ENCODE data around the gene DLGAP3.
"Not testable (repeated sequence)": the region's sequence is repeated elsewhere in the genome, so short reads cannot be mapped to it uniquely, and the experiment has no call there.

The DLGAP3 gene, protein sequence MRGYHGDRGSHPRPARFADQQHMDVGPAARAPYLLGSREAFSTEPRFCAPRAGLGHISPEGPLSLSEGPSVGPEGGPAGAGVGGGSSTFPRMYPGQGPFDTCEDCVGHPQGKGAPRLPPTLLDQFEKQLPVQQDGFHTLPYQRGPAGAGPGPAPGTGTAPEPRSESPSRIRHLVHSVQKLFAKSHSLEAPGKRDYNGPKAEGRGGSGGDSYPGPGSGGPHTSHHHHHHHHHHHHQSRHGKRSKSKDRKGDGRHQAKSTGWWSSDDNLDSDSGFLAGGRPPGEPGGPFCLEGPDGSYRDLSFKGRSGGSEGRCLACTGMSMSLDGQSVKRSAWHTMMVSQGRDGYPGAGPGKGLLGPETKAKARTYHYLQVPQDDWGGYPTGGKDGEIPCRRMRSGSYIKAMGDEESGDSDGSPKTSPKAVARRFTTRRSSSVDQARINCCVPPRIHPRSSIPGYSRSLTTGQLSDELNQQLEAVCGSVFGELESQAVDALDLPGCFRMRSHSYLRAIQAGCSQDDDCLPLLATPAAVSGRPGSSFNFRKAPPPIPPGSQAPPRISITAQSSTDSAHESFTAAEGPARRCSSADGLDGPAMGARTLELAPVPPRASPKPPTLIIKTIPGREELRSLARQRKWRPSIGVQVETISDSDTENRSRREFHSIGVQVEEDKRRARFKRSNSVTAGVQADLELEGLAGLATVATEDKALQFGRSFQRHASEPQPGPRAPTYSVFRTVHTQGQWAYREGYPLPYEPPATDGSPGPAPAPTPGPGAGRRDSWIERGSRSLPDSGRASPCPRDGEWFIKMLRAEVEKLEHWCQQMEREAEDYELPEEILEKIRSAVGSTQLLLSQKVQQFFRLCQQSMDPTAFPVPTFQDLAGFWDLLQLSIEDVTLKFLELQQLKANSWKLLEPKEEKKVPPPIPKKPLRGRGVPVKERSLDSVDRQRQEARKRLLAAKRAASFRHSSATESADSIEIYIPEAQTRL

DNA sequence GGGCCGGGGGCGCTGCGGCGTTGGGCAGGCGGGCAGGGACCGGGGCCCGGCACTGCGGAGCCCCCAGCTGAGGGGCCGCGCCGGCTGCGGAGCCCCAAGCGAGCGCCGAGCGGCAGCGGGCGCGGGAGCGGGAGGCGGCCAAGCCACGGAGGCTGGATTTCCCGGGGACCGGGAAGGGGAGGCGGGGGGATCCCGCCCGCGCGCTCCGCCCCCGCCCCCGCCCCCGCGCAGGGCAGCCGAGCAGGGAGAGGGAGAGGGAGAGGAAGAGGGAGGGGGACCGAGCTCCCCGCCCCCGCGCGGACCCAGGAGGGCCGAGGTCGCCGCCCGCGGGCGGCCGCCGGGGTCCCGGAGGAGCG is at the start of gene DLGAP3:
Gene DLGAP3, minus strand, starts transcription at position 154 of the 356 bp plus-strand sequence. CDS start 24,267 bp downstream, outside the sequence.
- no peak for ATAC-seq
- peak within 1 kb of the TSS; percentile 75 for H3K4me3 Mint-ChIP-seq
- peak within 1 kb of the TSS; percentile 10 for H3K27ac Mint-ChIP-seq
- no peak for DNase-seq
- peaks cover 49% of the 10 kb centered on the region for H3K27me3 Mint-ChIP-seq
- peaks cover 6% of the 10 kb centered on the region for H3K4me1 Mint-ChIP-seq
- no peaks in the 10 kb centered on the region for H3K36me3 Mint-ChIP-seq (ENCODE audit: low read depth)
- no peaks in the 10 kb centered on the region for H3K9me3 Mint-ChIP-seq

DNA sequence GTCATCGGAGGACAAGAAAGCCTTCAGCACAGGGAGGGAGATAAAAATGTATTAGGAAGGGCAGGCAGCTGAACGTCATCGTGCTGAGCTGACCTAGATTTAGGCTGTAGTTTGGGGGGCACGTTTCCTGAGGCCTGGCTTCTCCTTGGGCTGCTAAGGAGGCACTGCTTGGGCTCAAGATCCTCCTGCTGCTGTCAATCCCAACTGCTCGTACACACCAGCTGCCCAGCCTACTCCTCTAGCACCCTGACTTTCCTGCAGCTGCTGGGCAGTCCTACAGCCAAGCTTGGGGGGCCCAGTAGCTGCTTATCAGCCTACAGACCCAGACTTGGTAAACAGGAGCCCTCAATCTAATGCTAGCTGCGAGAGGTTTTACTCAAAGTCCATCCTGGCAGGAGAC is 49.5 kb upstream of the DLGAP3 start:
- ATAC-seq = no peak
- H3K27ac Mint-ChIP-seq = no peak overlapping the region
- H3K4me3 Mint-ChIP-seq = no peak overlapping the region
- no peak for DNase-seq
- H3K36me3 Mint-ChIP-seq (ENCODE audit: low read depth) = peaks cover 14% of the 10 kb centered on the region
- H3K9me3 Mint-ChIP-seq = peaks cover 4% of the 10 kb centered on the region
- peaks cover 27% of the 10 kb centered on the region for H3K4me1 Mint-ChIP-seq
- H3K27me3 Mint-ChIP-seq = no peaks in the 10 kb centered on the region

DNA sequence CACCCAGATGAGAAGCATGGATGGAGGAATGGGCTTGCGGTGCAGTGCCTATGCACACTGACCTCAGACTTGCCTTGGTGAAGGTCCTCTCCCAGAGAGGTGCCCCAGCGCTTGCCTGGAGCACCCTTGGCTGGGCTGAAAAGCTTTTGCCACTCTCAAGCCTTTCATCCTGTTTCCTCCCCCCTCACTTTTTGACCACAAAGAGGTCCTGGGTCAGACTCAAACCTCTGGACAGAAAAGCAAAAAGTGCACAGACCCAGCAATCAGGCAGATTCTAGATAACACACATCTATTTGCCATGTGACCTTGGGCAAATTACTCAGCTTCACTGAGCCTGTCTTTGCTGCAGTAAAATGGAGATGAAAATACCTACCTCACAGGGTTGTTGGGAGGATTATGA is 48.4 kb upstream of the DLGAP3 start:
- Mint-ChIP-seq H3K36me3 (ENCODE audit: low read depth) (peaks cover 14% of the 10 kb centered on the region), H3K4me1 (peaks cover 18% of the 10 kb centered on the region), H3K9me3 (peaks cover 4% of the 10 kb centered on the region), H3K4me3 (no peak overlapping the region), H3K27me3 (no peaks in the 10 kb centered on the region), H3K27ac (no peak overlapping the region)
- DNase-seq = no peak
- ATAC-seq = no peak

DNA sequence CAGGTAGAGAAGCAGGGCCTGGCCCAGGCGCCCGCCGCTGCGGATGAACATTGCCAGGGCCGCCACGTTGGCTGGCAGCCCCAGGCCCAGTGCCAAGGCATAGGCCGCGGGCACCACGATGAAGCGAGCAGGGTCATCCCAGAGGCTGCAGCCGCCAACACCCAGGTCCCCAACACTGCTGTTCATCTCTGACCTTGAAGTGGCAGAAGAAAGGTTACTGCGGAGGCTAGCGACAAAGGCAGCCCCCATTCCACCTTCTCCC is 47.7 kb upstream of the DLGAP3 start:
- ATAC-seq (no peak), DNase-seq (no peak)
- no peaks in the 10 kb centered on the region for H3K27me3 Mint-ChIP-seq
- H3K4me1 Mint-ChIP-seq = peaks cover 16% of the 10 kb centered on the region
- no peak overlapping the region for H3K27ac Mint-ChIP-seq
- H3K9me3 Mint-ChIP-seq = peaks cover 4% of the 10 kb centered on the region
- peaks cover 14% of the 10 kb centered on the region for H3K36me3 Mint-ChIP-seq (ENCODE audit: low read depth)
- no peak overlapping the region for H3K4me3 Mint-ChIP-seq

DNA sequence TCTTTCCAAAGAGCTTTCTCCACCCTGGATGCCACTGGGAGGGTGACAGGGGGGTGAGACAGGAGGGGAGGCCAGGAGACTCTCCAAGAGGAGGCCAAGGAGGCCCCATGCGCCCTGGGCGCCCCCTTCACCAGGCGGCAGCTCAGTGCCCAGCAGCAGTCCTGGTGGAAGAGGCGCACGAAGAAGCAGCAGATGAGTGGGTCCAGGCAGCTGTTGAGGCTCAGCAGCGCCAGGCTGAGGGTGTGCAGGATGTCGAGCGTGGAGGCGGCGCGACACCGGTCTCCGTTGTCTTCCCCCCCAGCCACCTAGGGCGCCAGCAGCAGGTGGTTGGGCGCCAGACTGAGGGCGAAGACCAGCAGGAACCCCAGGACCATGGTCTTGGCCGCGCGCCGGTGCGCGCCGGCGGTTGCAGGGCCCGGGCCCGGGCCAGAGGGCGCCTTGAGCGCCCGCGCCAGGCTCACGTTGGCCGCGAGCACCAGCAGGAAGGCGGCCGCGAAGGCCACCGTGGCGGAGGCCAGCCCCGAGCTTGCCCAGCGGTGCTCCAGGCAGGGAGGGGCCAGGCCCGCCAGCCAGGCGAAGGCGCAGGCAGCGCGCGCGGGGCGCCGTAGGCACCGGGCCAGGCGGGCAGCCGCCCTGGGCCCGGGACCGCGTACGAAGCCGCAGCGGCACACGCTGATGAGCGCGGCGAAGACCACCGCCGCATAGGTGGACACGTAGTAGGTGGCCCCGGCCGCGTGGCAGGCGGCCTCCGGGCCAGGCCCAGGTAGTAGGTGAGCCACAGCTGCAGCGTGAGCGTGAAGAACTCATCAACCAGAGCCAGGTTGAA is 47.1 kb upstream of the DLGAP3 start:
- DNase-seq (no peak), ATAC-seq (no peak)
- Mint-ChIP-seq H3K4me1 (peaks cover 16% of the 10 kb centered on the region), H3K27me3 (no peaks in the 10 kb centered on the region), H3K36me3 (ENCODE audit: low read depth) (peaks cover 11% of the 10 kb centered on the region), H3K27ac (no peak overlapping the region), H3K4me3 (no peak overlapping the region), H3K9me3 (peaks cover 4% of the 10 kb centered on the region)

DNA sequence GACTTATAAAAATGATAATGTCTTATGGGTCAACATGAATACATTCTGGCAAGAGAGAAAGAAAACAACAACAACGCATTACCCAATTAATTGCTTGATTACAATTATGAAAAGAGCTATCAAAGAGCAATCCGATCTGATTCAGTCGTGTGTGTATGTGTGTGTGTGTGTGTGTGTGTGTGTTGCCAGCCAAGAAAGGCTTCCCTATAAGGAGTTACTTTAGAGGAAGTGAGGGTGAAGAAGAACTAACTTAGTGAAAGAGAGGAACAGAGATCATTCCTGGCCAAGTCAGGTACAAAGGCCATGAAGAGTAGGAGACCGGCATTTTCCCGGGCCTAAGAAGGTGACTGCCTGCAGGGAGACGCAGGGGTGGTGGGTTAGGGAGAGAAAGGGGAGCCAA is 46.3 kb upstream of the DLGAP3 start:
- Mint-ChIP-seq H3K4me1 (peaks cover 11% of the 10 kb centered on the region), H3K27me3 (no peaks in the 10 kb centered on the region), H3K27ac (no peak overlapping the region), H3K9me3 (peaks cover 4% of the 10 kb centered on the region), H3K36me3 (ENCODE audit: low read depth) (peaks cover 7% of the 10 kb centered on the region), H3K4me3 (no peak overlapping the region)
- DNase-seq = no peak
- ATAC-seq = no peak

DNA sequence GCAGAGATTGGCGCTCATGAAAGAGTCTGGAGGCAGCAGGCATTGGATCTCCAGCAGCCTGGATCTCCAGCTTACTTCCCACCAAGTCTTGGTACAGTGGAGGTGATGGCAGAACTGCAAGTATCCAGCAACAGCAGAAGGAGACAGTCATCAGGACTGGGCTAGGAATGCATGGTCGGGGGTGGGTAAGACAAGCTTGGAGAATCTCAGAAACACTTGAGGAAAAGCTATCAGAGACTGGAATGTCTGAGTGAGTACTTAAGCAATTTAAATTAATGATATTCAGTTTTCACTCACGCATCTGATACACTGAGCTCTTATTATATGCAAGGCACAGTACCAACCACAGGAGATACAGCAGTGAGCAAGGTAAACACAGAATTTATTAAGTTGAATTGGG is 45.9 kb upstream of the DLGAP3 start:
- peaks cover 6% of the 10 kb centered on the region for H3K36me3 Mint-ChIP-seq (ENCODE audit: low read depth)
- no peak overlapping the region for H3K27ac Mint-ChIP-seq
- DNase-seq (no peak), ATAC-seq (no peak)
- no peaks in the 10 kb centered on the region for H3K27me3 Mint-ChIP-seq
- no peak overlapping the region for H3K4me3 Mint-ChIP-seq
- peaks cover 4% of the 10 kb centered on the region for H3K9me3 Mint-ChIP-seq
- H3K4me1 Mint-ChIP-seq = peaks cover 8% of the 10 kb centered on the region

DNA sequence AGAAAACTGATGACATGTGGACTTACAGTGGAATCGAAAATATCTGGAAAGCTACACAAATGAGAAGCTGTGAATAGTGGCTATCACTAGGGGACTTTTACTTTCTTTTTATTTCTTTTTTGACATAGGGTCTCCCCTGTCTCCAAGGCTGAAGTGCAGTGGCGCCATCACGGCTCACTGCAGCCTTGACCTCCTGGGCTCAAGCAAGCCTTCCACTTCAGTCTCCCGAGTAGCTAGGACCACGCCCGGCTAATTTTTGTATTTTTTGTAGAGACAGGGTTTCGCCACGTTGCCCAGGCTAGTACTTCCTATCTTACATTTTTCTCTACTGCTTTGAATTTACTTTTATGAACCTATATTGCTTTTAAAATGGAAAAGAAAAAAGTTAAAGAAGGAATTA is 45.2 kb upstream of the DLGAP3 start:
- Mint-ChIP-seq H3K4me3 (no peak overlapping the region), H3K27ac (no peak overlapping the region), H3K27me3 (no peaks in the 10 kb centered on the region), H3K36me3 (ENCODE audit: low read depth) (peaks cover 4% of the 10 kb centered on the region), H3K4me1 (peaks cover 6% of the 10 kb centered on the region), H3K9me3 (peaks cover 4% of the 10 kb centered on the region)
- ATAC-seq = no peak
- no peak for DNase-seq

DNA sequence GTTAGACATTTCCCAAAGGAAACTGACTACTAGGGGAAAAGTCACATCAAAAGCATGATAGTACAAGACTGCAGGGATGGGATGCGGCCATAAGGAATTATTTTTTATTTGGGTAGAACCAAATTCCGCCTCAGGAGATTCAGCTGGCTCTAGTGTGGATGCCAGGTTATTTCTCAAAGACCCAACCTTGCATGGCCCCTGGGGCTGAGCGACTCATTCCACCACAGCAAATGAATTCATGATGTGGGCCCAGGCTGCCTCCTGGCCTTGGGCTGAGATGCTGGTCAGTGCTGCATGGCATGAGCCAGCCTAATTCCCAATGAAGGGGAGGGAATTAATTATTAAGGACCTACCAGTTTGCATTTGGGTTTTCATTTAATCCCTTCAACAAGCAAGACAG is 43.9 kb upstream of the DLGAP3 start:
- H3K27me3 Mint-ChIP-seq = no peaks in the 10 kb centered on the region
- DNase-seq = no peak
- peaks cover 4% of the 10 kb centered on the region for H3K36me3 Mint-ChIP-seq (ENCODE audit: low read depth)
- peaks cover 4% of the 10 kb centered on the region for H3K9me3 Mint-ChIP-seq
- H3K4me3 Mint-ChIP-seq = no peak overlapping the region
- no peak for ATAC-seq
- peaks cover 5% of the 10 kb centered on the region for H3K4me1 Mint-ChIP-seq
- no peak overlapping the region for H3K27ac Mint-ChIP-seq

DNA sequence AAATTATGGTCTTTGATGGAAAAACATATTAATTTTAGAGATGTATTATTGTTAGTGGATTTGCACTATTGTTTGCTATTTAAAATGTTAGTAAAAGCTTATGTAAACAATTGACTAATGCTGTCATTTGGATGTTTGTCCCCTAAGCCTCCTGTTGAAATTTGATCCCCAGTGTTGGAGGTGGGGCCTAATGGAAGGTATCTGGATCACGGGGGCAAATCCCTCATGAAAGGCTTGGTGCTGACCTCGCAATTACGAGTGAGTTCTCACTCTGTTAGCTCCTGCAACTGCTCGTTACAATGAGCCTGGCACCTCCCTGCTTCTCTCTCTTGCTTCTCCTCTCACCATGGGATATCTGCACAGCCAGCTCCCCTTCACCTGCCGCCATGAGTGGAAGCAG is 41.4 kb upstream of the DLGAP3 start:
- peaks cover 2% of the 10 kb centered on the region for H3K9me3 Mint-ChIP-seq
- DNase-seq = no peak
- H3K4me3 Mint-ChIP-seq = no peak overlapping the region
- H3K27ac Mint-ChIP-seq = no peak overlapping the region
- H3K27me3 Mint-ChIP-seq = no peaks in the 10 kb centered on the region
- no peaks in the 10 kb centered on the region for H3K4me1 Mint-ChIP-seq
- peaks cover 1% of the 10 kb centered on the region for H3K36me3 Mint-ChIP-seq (ENCODE audit: low read depth)
- ATAC-seq = no peak

DNA sequence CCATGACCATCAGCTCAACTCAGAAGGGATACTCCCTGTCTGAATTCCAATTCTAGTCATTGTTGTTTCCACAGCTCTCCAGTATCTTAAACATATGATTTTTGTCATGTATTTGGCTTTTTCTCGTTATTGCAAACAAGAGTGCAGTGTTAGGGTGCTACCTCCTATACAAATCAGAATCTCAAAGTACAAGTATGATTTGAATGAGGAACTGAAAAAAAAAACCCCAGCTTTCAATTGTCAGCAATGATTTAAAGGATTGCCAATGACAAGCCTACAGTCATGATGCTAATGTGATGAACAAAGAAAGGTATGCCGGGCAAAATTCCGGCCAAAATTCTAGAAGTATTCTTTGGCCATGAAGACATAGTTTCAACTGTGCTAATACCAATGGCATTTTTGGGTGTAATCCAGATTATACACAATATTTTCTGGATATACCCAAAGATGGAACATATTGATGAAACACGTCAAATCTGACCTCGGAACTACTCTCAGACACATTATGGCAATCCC is 40.8 kb upstream of the DLGAP3 start:
- Mint-ChIP-seq H3K4me3 (no peak overlapping the region), H3K27ac (no peak overlapping the region), H3K9me3 (no peaks in the 10 kb centered on the region), H3K4me1 (no peaks in the 10 kb centered on the region), H3K27me3 (no peaks in the 10 kb centered on the region), H3K36me3 (ENCODE audit: low read depth) (no peaks in the 10 kb centered on the region)
- ATAC-seq = no peak
- DNase-seq = no peak

DNA sequence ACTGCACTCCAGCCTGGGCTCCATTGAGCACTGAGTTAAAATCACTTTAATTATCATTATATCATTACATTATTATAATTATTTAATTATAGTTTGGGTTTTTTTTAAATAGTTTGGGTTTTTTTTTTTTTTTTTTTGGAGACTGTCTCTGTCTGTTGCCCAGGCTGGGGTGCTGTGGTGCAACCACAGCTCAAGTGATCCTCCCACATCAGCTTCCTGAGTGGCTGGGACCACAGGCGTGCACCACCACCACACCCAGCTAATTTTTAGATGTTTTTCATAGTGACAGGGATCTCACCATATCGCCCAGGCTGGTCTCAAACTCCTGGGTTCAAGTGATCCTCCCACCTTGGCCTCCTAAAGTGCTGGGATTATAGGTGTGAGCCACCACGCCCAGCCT is 38.8 kb upstream of the DLGAP3 start:
- not testable (repeated sequence) for H3K27ac Mint-ChIP-seq; DNase-seq; H3K36me3 Mint-ChIP-seq (ENCODE audit: low read depth); ATAC-seq; H3K9me3 Mint-ChIP-seq; H3K4me3 Mint-ChIP-seq; H3K27me3 Mint-ChIP-seq; H3K4me1 Mint-ChIP-seq

DNA sequence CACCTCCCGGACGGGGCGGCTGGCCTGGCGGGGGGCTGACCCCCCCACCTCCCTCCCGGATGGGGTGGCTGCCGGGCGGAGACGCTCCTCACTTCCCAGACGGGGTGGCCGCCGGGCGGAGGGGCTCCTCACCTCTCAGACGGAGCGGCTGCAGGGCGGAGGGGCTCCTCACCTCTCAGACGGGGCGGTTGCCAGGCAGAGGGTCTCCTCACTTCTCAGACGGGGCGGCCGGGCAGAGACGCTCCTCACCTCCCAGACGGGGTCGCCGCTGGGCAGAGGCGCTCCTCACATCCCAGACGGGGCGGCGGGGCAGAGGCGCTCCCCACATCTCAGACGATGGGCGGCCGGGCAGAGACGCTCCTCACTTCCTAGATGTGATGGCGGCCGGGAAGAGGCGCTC is 38.2 kb upstream of the DLGAP3 start:
- not testable (repeated sequence) for H3K9me3 Mint-ChIP-seq; ATAC-seq; H3K4me3 Mint-ChIP-seq; H3K36me3 Mint-ChIP-seq (ENCODE audit: low read depth); H3K27ac Mint-ChIP-seq; H3K27me3 Mint-ChIP-seq; DNase-seq; H3K4me1 Mint-ChIP-seq

DNA sequence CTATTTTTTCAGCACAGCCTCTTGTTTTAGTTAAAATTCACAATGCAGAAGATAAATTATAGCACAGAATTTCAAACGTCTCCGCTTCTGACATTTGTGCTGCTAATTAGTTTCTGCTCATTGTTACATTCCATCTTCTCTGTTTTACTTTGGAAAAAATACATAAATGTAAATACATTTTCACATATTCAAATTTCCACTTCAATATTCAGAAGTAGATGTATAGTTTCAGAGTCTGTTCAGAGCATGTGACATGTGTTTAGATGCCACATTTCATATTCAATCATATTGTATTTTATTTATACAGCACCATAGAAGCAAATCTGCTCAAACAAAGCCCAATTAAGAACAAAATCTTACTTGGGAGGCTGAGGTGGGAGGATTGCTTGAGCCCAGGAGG is 36.1 kb upstream of the DLGAP3 start:
- Mint-ChIP-seq H3K4me1 (no peaks in the 10 kb centered on the region), H3K9me3 (no peaks in the 10 kb centered on the region), H3K27ac (no peak overlapping the region), H3K4me3 (no peak overlapping the region), H3K27me3 (no peaks in the 10 kb centered on the region), H3K36me3 (ENCODE audit: low read depth) (no peaks in the 10 kb centered on the region)
- ATAC-seq (no peak), DNase-seq (no peak)

Data from activated naive CD8-positive, alpha-beta T cell treated with anti-CD3 and anti-CD28 coated beads, Interleukin-2, amount 50 U/mL, for 24 hours (primary cell).